Nephron progenitor cell (in vitro differentiated cells): ENCODE measurements around the gene GNA14.

Source experiments
- DNase-seq: peaks from one replicate; pipeline ENCODE4 v3.0.0; 2021
- H3K27ac Mint-ChIP-seq: 2 replicates; pipeline ENCODE4 v1.8.0; 2021; ENCODE audit warnings: mild to moderate bottlenecking, moderate library complexity, mixed read lengths
- H3K27me3 Mint-ChIP-seq: 2 replicates; pipeline ENCODE4 v1.8.0; 2021; ENCODE audit warnings: mild to moderate bottlenecking, low read depth, mixed read lengths; ENCODE audit not compliant: poor library complexity
- H3K36me3 Mint-ChIP-seq: 2 replicates; pipeline ENCODE4 v1.8.0; 2021; ENCODE audit warnings: low read depth, mixed read lengths
- H3K4me1 Mint-ChIP-seq: 2 replicates; pipeline ENCODE4 v1.8.0; 2021; ENCODE audit warnings: mixed read lengths
- H3K4me3 Mint-ChIP-seq: 2 replicates; pipeline ENCODE4 v1.8.0; 2021; ENCODE audit warnings: mild to moderate bottlenecking, moderate library complexity, mixed read lengths
- H3K9me3 Mint-ChIP-seq: 2 replicates; pipeline ENCODE4 v1.8.0; 2021; ENCODE audit warnings: mild to moderate bottlenecking, moderate library complexity, mixed read lengths
- CTCF ChIP-seq: fragments of 200-600 bp; sonication (generic); IDR thresholded peaks from 2 replicates; pipeline ENCODE4 v1.5.0; 2021; ENCODE audit warnings: antibody characterized with exemption

Gene GNA14

GRCh38 chr9:77427256-77427927 is 220.7 kb downstream of the GNA14 start:
- no peak for DNase-seq
- H3K36me3 Mint-ChIP-seq = peaks cover 5% of the 10 kb centered on the region
- H3K4me1 Mint-ChIP-seq = peaks cover 5% of the 10 kb centered on the region
- TF ChIP-seq CTCF = no peak
- no peaks in the 10 kb centered on the region for H3K27me3 Mint-ChIP-seq
- H3K9me3 Mint-ChIP-seq = no peaks in the 10 kb centered on the region
- H3K4me3 Mint-ChIP-seq = no peak overlapping the region
- H3K27ac Mint-ChIP-seq = no peak overlapping the region

DNA sequence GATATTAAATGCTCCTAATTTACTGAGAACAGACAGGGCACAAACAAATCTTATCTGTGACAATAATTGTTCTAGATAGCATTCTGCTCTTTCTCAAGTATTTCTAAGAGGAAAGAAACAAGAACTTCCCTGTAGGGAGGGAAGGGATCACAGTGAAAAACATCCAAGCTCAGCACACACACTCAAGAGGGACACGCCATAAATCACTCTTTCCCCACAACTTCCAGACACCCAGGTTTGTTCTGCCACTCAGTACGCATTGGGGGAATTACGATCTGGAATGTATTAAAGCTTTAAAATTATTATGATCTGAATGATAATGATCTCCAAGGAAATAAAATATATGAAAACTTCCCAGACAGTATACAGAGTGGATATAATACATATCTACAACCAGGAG is 221.4 kb downstream of the GNA14 start:
- Mint-ChIP-seq H3K4me3 (no peak overlapping the region), H3K27me3 (no peaks in the 10 kb centered on the region), H3K9me3 (no peaks in the 10 kb centered on the region), H3K4me1 (peaks cover 5% of the 10 kb centered on the region), H3K36me3 (peaks cover 5% of the 10 kb centered on the region), H3K27ac (no peak overlapping the region)
- no peak for TF ChIP-seq CTCF
- no peak for DNase-seq

DNA sequence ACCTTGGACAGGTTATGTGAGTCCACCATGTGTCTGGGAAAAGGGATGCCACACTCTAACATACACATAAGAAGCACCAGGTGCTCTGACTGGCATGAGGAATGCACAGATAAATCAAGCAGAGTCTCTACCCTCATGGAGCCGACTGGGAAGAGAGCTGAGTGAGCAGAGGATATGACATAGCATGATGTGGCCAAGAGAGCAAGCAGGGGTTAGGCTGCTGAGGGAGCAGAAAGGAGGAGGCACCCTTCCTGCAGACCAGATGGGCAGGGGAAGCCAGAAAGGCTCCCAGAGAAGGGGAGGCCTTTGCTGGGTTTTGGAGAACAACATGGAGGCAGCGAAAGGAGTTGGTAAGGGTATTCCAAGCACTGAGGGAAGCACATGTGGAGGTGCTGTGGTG is 223.1 kb downstream of the GNA14 start:
- peaks cover 5% of the 10 kb centered on the region for H3K36me3 Mint-ChIP-seq
- no peak for TF ChIP-seq CTCF
- H3K4me1 Mint-ChIP-seq = peaks cover 5% of the 10 kb centered on the region
- H3K9me3 Mint-ChIP-seq = no peaks in the 10 kb centered on the region
- H3K27me3 Mint-ChIP-seq = no peaks in the 10 kb centered on the region
- H3K27ac Mint-ChIP-seq = no peak overlapping the region
- H3K4me3 Mint-ChIP-seq = no peak overlapping the region
- no peak for DNase-seq

- Mint-ChIP-seq H3K4me1 (peaks cover 5% of the 10 kb centered on the region), H3K9me3 (no peaks in the 10 kb centered on the region), H3K27me3 (no peaks in the 10 kb centered on the region), H3K27ac (no peak overlapping the region), H3K4me3 (no peak overlapping the region), H3K36me3 (peaks cover 5% of the 10 kb centered on the region)
- DNase-seq = no peak
- TF ChIP-seq CTCF = no peak
Observed at GRCh38 chr9:77423841-77424240, 224.3 kb downstream of the GNA14 start.

- Mint-ChIP-seq H3K4me1 (peaks cover 5% of the 10 kb centered on the region), H3K27me3 (no peaks in the 10 kb centered on the region), H3K4me3 (no peak overlapping the region), H3K9me3 (no peaks in the 10 kb centered on the region), H3K36me3 (peaks cover 5% of the 10 kb centered on the region), H3K27ac (no peak overlapping the region)
- no peak for DNase-seq
- no peak for TF ChIP-seq CTCF
Observed at GRCh38 chr9:77422969-77423368, 225.2 kb downstream of the GNA14 start.
